ENCODE data around the gene LMF1. TPM values are rescaled to one million over a fixed set of nuclear protein-coding genes. Genes with fewer than 3 reads are reported as not detected.
A peak's percentile ranks its signal among the peaks of the same experiment; 100 is the strongest.

Gene LMF1
- total and polyA plus RNA-seq, 9 of the 15 experiments (the other 6 are each of a cell fraction or from before 2014, with no cell fraction given) = 0.11 to 1.6 (median 0.55) TPM; not detected in 1

GRCh38 chr16:807347-808084, 163.3 kb downstream of the LMF1 start (continued):
- TF ChIP-seq NFE2L1 (tag; IDR thresholded peaks at IDR 0.05; ENCODE audit: borderline replicate concordance, low read depth) = no peak
- no peak for TF ChIP-seq SREBF1 (IDR thresholded peaks at IDR 0.05; ENCODE audit: borderline replicate concordance, low read depth, low read length)
- TF ChIP-seq ZNF12 (CRISPR knock-in tag; IDR thresholded peaks at IDR 0.05) = no peak
- no peak for TF ChIP-seq BRF1 (IDR thresholded peaks at IDR 0.05; ENCODE audit: borderline replicate concordance, extremely low read depth, insufficient read length)
- TF ChIP-seq HIVEP1 (CRISPR knock-in tag; IDR thresholded peaks at IDR 0.05) = no peak
- no peak for TF ChIP-seq CHCHD3 (CRISPR knock-in tag; IDR thresholded peaks at IDR 0.05)
- TF ChIP-seq EHMT2 (IDR thresholded peaks at IDR 0.05) = no peak
- peak; percentile 59; the same call in 1 of the 2 replicates for TF ChIP-seq PML (IDR thresholded peaks at IDR 0.05; ENCODE audit: low read length)
- TF ChIP-seq PCBP1 (IDR thresholded peaks at IDR 0.05; ENCODE audit: low read depth, low read length, poor library complexity, severe bottlenecking) = peak; percentile 89
- no peak for TF ChIP-seq HDGF (IDR thresholded peaks at IDR 0.05)
- no peak for TF ChIP-seq FOXJ3 (CRISPR knock-in tag; IDR thresholded peaks at IDR 0.05)
- TF ChIP-seq JUND (IDR thresholded peaks at IDR 0.05; ENCODE audit: borderline replicate concordance, low read depth, low read length) = peak; percentile 93
- TF ChIP-seq JUND (tag; IDR thresholded peaks at IDR 0.05; ENCODE audit: borderline replicate concordance, low read depth, low read length) = peak; percentile 79; the same call in 1 of the 3 replicates
- no peak for TF ChIP-seq PPARD (CRISPR knock-in tag; IDR thresholded peaks at IDR 0.05)
- TF ChIP-seq USF2 (CRISPR knock-in tag; IDR thresholded peaks at IDR 0.05) = no peak
- TF ChIP-seq TBL1XR1 (IDR thresholded peaks at IDR 0.05; ENCODE audit: low read length in 2 of 2) = peak in 1 of 2 experiments; percentile 45; a peak in 1 of 4 replicates
- TF ChIP-seq ZNF354B (CRISPR knock-in tag; IDR thresholded peaks at IDR 0.05) = no peak
- TF ChIP-seq ATF7 (IDR thresholded peaks at IDR 0.05) = peak; percentile 98
- peak; percentile 51 for TF ChIP-seq VEZF1 (CRISPR knock-in tag; IDR thresholded peaks at IDR 0.05)
- no peak for TF ChIP-seq SNRNP70 (optimal IDR thresholded peaks at IDR 0.05; ENCODE audit: low read depth, low read length)
- TF ChIP-seq TRIM28 (IDR thresholded peaks at IDR 0.05) = no peak
- no peak for TF ChIP-seq ZNF174 (CRISPR knock-in tag; IDR thresholded peaks at IDR 0.05)
- TF ChIP-seq RB1 (IDR thresholded peaks at IDR 0.05; ENCODE audit: low read depth) = peak; percentile 85
- TF ChIP-seq ZNF79 (CRISPR knock-in tag; IDR thresholded peaks at IDR 0.05; ENCODE audit: low read depth) = no peak
- TF ChIP-seq MITF (IDR thresholded peaks at IDR 0.05) = no peak
- TF ChIP-seq NR0B1 (IDR thresholded peaks at IDR 0.05; ENCODE audit: partially characterized antibody) = no peak
- TF ChIP-seq ZNF57 (CRISPR knock-in tag; IDR thresholded peaks at IDR 0.05) = no peak

Measured in K562 (cell line).